Measurements from ENCODE around the gene KCNAB2.

GRCh38 chr1:6040861-6041415 is 4.8 kb upstream of the KCNAB2 start:
- TF ChIP-seq CTCF (IDR thresholded peaks at IDR 0.05) (no peak), EZH2phosphoT487 (IDR thresholded peaks at IDR 0.05) (no peak), EZH2 (IDR thresholded peaks at IDR 0.05) (no peak)
